NCI-H2196 (cell line): ENCODE data around the gene ARHGAP26.

Experiments used
- DNase-seq: peaks from one replicate; lab custom pipeline; 2025; ENCODE audit not compliant: unreplicated experiment; lab: John Stamatoyannopoulos, UW

Gene ARHGAP26

GRCh38 chr5:142810743-142811290 is 40.6 kb downstream of the ARHGAP26 start:
- no peak for DNase-seq

GRCh38 chr5:142811866-142812557 is 41.8 kb downstream of the ARHGAP26 start:
- DNase-seq: no peak

- no peak for DNase-seq
These were observed 43.0 kb downstream of the ARHGAP26 start for GRCh38 chr5:142813220-142813619.

- DNase-seq: no peak
These were observed 43.9 kb downstream of the ARHGAP26 start for GRCh38 chr5:142814122-142814521.

GRCh38 chr5:142815469-142815868 is 45.3 kb downstream of the ARHGAP26 start:
- DNase-seq: no peak

- DNase-seq: no peak
These were observed 46.6 kb downstream of the ARHGAP26 start for GRCh38 chr5:142816531-142817430.

GRCh38 chr5:142817949-142818431 is 47.8 kb downstream of the ARHGAP26 start:
- no peak for DNase-seq

- DNase-seq: no peak
These were observed 49.1 kb downstream of the ARHGAP26 start for GRCh38 chr5:142819292-142819691.

- no peak for DNase-seq
These were observed 49.6 kb downstream of the ARHGAP26 start for GRCh38 chr5:142819825-142820224.

GRCh38 chr5:142820447-142820846 is 50.3 kb downstream of the ARHGAP26 start:
- DNase-seq: no peak

GRCh38 chr5:142821034-142821732 is 51.0 kb downstream of the ARHGAP26 start:
- DNase-seq: no peak

GRCh38 chr5:142821733-142822487 is 51.7 kb downstream of the ARHGAP26 start:
- no peak for DNase-seq

GRCh38 chr5:142823126-142823525 is 52.9 kb downstream of the ARHGAP26 start:
- no peak for DNase-seq

- no peak for DNase-seq
These were observed 53.6 kb downstream of the ARHGAP26 start for GRCh38 chr5:142823806-142824205.

- no peak for DNase-seq
These were observed 54.2 kb downstream of the ARHGAP26 start for GRCh38 chr5:142824391-142824790.

- no peak for DNase-seq
These were observed 55.4 kb downstream of the ARHGAP26 start for GRCh38 chr5:142825378-142826089.

GRCh38 chr5:142826093-142826492 is 55.9 kb downstream of the ARHGAP26 start:
- no peak for DNase-seq

GRCh38 chr5:142826741-142827492 is 56.7 kb downstream of the ARHGAP26 start:
- no peak for DNase-seq

GRCh38 chr5:142827934-142828576 is 57.9 kb downstream of the ARHGAP26 start:
- no peak for DNase-seq
